Activated T-helper 1 cell treated with anti-CD3 and anti-CD28 coated beads, Interleukin-12 subunit alpha, Interleukin-12 subunit beta, Interleukin-2, Interleukin-4 antibody, amounts not matched to agents 30 ng/mL and 10 ng/mL and 1 ng/mL, durations not matched to agents 14 hours and 24 hours and 36 hours (primary cell): Measurements from ENCODE around the gene GALNT17. TPM values are rescaled to one million over a fixed set of nuclear protein-coding genes. Genes with fewer than 3 reads are reported as not detected.
A peak's percentile ranks its signal among the peaks of the same experiment; 100 is the strongest.
"Not testable (repeated sequence)": the region's sequence is repeated elsewhere in the genome, so short reads cannot be mapped to it uniquely, and the experiment has no call there.

Experiments
- DNase-seq: peaks from one replicate; pipeline ENCODE4 v3.0.0; 2021; ENCODE audit warnings: low spot score
- H3K27ac Mint-ChIP-seq: one replicate; pipeline ENCODE4 v1.8.0; 2021; ENCODE audit warnings: mild to moderate bottlenecking, mixed read lengths
- H3K27me3 Mint-ChIP-seq: one replicate; pipeline ENCODE4 v1.8.0; 2022; ENCODE audit warnings: mild to moderate bottlenecking, moderate library complexity, mixed read lengths; ENCODE audit not compliant: insufficient read depth
- H3K36me3 Mint-ChIP-seq: one replicate; pipeline ENCODE4 v1.8.0; 2021; ENCODE audit warnings: low read depth, mixed read lengths
- H3K4me1 Mint-ChIP-seq: one replicate; pipeline ENCODE4 v1.8.0; 2021; ENCODE audit warnings: low read depth, mixed read lengths
- H3K4me3 Mint-ChIP-seq: one replicate; pipeline ENCODE4 v1.8.0; 2021; ENCODE audit warnings: mild to moderate bottlenecking, moderate library complexity, mixed read lengths
- H3K9me3 Mint-ChIP-seq: one replicate; pipeline ENCODE4 v1.8.0; 2021; ENCODE audit warnings: mixed read lengths
- intact Hi-C: fragments of 100-400 bp; cut with micrococcal nuclease; formaldehyde crosslinking; loops from one replicate; pipeline ENCODE4 v1.15.1; 2024
- total RNA-seq: library from RNA; stranded (reverse); gene quantifications from 2 replicates; pipeline ENCODE4 v1.2.3, GENCODE V29; 2022

Gene GALNT17
- total RNA-seq, 1 donor from 2014 or later: not detected

DNA sequence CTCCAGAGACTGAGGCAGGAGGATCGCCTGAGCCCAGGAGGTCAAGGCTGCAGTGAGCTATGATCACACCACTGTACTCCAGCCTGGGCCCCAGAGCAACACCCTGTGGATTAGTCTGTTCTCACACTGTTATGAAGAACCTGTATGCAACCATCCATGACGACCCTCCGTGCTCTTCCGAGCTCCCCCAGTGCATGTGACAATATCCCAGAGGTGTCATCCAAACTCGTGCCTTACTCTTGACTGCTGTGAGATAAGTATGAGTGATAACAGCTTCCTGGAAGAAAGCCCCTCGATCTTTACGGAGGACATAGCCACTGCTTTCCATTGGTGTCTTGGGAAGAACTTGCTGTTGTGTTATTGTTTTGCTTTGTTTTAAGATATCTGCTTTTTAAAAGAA is 591.9 kb downstream of the GALNT17 start:
- DNase-seq: no peak
- Mint-ChIP-seq H3K4me1 (no peaks in the 10 kb centered on the region), H3K27ac (no peak overlapping the region), H3K36me3 (no peaks in the 10 kb centered on the region), H3K4me3 (no peak overlapping the region), H3K27me3 (no peaks in the 10 kb centered on the region), H3K9me3 (peaks cover 9% of the 10 kb centered on the region)
- intact Hi-C loops: no loop called here

DNA sequence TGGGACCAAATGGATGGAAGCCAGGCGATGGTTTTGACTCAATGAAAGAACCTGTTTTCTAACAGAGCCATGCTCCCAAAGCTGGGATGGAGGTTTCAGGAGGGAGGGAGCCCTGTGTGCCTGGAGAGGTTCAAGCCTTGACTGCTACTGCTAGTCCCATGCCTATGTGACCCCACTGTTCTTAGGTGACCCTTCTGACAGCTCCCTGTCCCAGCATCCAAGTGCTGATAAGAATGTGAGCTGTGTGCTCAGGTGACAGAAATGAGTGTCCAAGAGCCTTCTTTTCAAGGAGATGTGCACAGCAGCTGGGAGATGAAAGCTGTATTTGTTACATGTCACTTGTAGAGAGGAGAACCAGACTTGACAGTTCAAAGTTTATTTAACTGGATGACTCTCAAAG is 595.4 kb downstream of the GALNT17 start:
- DNase-seq: no peak
- Mint-ChIP-seq H3K36me3 (no peaks in the 10 kb centered on the region), H3K9me3 (peaks cover 4% of the 10 kb centered on the region), H3K27me3 (no peaks in the 10 kb centered on the region), H3K4me3 (no peak overlapping the region), H3K27ac (no peak overlapping the region), H3K4me1 (no peaks in the 10 kb centered on the region)
- intact Hi-C loops: no loop called here

DNA sequence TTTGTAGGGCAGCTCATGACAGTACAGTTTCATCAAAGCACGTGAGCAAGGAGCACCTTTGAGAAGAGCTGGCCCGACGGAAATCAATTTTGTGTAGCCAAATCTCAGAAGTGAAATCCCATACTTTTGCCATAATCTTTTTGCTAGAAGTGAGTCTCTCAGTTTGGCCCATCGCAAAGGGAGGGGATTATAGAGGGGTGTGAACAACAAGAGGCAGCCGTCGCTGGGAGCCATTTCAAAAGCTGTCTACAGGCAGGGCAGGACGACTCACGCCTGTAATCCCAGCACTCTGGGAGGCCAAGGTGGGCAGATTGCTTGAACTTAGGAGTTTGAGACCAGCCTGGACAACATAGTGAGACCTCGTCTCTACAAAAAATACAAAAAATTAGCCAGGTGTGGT is 599.8 kb downstream of the GALNT17 start:
- H3K36me3 Mint-ChIP-seq: no peaks in the 10 kb centered on the region

DNA sequence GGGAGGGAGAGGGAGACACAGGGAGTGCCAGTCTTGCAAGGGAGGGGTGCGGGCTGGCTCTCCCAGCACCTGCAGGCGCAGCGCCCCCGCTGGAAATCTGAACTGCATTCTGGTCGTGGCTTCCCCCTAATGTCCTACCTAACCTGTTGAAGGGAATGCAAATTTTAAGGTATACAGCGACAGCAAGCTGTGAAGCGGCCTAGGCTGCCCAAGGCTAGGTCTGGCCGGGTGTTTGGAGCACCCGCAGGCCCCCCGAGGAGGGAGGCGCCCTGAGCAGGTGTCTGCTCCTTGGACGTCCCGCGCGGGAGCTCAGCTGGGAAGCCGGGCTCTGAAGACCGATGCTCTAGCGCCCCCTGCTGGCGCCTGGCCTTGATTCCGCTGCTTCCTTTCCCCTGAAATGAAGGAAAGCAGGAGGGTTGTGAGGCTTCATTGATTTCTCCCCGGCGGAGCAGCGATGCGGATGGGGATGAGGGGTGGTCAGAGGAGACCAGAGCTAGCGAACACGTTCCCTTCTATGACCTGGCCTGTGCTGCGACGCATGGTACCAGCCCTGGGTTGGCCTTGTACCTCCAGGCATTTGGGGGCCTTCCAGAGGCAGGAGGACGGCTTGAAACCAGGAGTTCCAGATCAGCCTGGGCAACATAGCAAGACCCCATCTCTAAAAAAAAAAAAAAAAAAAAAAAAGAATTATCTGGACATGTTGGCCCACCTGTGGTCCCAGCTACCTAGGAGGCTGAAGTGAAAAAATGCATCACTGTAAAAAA is 601.3 kb downstream of the GALNT17 start:
- H3K27ac Mint-ChIP-seq: no peak overlapping the region
- H3K9me3 Mint-ChIP-seq: no peaks in the 10 kb centered on the region
- no peaks in the 10 kb centered on the region for H3K4me1 Mint-ChIP-seq
- no peaks in the 10 kb centered on the region for H3K27me3 Mint-ChIP-seq
- H3K4me3 Mint-ChIP-seq: no peak overlapping the region
- intact Hi-C loops: loop anchor here (2.0 kb wide), 1 partner anchor 904 kb away; no protein-coding TSS in a partner anchor
- no peaks in the 10 kb centered on the region for H3K36me3 Mint-ChIP-seq
- DNase-seq: peak; percentile 32

More for the DNA sequence above, 599.8 kb downstream of the GALNT17 start:
- Mint-ChIP-seq H3K4me3 (no peak overlapping the region), H3K4me1 (no peaks in the 10 kb centered on the region), H3K27me3 (no peaks in the 10 kb centered on the region), H3K27ac (no peak overlapping the region), H3K9me3 (no peaks in the 10 kb centered on the region)
- intact Hi-C loops: loop anchor here (2.0 kb wide), 1 partner anchor 903 kb away; no protein-coding TSS in a partner anchor
- DNase-seq: no peak

DNA sequence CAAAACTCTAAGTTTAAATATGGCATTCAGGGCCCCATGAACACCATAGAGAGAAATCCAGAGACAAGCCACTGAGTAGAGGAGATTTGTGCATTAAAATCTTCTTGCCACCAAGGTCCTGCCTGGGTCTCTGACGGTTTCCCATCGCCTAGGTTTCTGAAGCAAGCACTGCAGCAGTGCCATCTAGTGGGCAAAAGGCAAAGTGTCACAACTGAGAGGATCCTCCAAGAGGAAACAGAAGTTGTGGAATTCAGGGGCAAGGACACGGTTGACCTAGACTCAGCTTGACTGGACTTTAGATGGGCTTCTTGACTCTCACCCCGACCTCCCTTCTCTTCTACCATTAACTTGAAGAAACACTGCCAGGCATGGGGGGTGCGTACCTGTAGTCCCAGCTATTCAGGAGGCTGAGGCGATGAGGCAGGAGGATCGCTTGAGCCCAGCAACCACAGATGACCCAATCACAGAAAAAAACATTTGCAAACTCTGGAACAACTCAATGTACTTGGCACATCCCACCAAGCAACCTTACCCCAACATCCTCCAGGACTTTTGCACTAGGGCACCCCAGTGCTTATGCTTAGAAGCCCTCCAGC is 604.1 kb downstream of the GALNT17 start:
- peak; percentile 9 for DNase-seq
- H3K27me3 Mint-ChIP-seq: no peaks in the 10 kb centered on the region
- no peaks in the 10 kb centered on the region for H3K4me1 Mint-ChIP-seq
- H3K36me3 Mint-ChIP-seq: no peaks in the 10 kb centered on the region
- H3K4me3 Mint-ChIP-seq: no peak overlapping the region
- intact Hi-C loops: no loop called here
- no peak overlapping the region for H3K27ac Mint-ChIP-seq
- no peaks in the 10 kb centered on the region for H3K9me3 Mint-ChIP-seq

DNA sequence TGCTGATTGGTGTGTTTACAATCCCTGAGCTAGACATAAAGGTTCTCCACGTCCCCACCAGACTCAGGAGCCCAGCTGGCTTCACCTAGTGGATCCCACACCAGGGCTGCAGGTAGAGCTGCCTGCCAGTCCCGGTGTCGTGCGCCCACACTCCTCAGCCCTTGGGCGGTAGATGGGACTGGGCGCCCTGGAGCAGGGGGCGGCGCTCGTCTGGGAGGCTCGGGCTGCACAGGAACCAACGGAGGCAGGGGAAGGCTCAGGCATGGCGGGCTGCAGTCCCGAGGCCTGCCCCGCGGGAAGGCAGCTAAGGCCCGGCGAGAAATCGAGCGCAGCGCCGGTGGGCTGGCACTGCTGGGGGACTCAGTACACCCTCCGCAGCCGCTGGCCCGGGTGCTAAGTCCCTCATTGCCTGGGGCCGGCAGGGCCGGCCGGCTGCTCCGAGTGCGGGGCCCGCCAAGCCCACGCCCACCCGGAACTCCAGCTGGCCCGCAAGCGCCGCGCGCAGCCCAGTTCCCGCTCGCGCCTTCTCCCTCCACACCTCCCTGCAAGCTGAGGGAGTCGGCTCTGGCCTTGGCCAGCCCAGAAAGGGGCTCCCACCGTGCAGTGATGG is 606.1 kb downstream of the GALNT17 start:
- H3K4me3 Mint-ChIP-seq, DNase-seq, H3K27ac Mint-ChIP-seq, H3K36me3 Mint-ChIP-seq, intact Hi-C loops, H3K4me1 Mint-ChIP-seq, H3K27me3 Mint-ChIP-seq, H3K9me3 Mint-ChIP-seq: not testable (repeated sequence)

DNA sequence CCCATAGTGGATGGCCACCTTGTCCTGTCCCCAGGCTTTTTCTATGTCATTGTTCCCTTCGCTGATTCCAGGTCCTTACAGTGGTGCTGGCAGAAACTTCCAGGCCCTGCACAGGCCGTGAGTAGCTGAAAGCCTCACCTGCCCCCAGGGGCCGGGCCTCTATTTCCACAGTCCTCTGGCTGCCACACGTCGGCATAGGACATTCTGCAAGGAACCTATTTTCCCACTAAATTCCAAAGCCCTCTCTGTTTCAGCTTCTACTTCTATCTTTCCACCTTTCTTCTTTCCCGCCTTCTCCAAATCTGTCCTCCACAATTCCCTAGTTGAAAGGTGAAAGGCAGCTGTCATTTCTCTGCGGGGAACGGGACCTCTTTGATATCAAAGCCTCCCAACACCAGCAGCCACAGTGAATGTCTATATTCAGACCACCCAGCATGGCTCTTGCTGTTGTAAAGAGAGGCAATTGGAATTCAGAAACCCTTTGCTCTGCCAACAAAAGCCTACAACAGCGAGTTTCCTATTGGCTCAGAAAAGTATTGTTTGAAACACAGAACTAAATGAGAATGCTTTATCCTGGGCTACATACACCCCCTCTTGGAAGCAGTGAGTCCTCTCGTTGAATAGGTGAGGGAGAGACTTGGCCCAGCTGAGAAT is 607.7 kb downstream of the GALNT17 start:
- Mint-ChIP-seq H3K27ac (no peak overlapping the region), H3K27me3 (no peaks in the 10 kb centered on the region), H3K9me3 (no peaks in the 10 kb centered on the region), H3K36me3 (no peaks in the 10 kb centered on the region), H3K4me3 (no peak overlapping the region), H3K4me1 (no peaks in the 10 kb centered on the region)
- intact Hi-C loops: no loop called here
- no peak for DNase-seq

DNA sequence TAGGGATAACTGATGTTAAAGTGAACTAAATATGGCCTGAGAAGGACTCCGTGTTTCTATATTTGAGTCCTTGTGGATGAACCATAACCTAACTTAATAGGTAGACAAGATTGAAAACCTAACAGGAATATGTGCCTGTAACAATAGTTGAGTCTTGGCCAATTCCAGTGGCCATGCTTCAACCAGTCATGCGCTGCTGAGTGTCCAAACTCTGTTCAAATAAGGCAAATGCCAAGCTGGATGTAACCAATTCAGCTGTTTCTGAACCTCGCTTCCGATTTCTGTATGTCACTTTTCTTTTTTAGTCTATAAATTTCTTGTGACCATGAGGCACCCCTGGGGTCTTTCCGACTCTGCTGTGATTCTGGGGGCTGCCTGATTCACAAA is 608.2 kb downstream of the GALNT17 start:
- Mint-ChIP-seq H3K27me3 (no peaks in the 10 kb centered on the region), H3K4me1 (no peaks in the 10 kb centered on the region), H3K9me3 (no peaks in the 10 kb centered on the region), H3K36me3 (no peaks in the 10 kb centered on the region), H3K4me3 (no peak overlapping the region), H3K27ac (no peak overlapping the region)
- no peak for DNase-seq
- intact Hi-C loops: no loop called here

DNA sequence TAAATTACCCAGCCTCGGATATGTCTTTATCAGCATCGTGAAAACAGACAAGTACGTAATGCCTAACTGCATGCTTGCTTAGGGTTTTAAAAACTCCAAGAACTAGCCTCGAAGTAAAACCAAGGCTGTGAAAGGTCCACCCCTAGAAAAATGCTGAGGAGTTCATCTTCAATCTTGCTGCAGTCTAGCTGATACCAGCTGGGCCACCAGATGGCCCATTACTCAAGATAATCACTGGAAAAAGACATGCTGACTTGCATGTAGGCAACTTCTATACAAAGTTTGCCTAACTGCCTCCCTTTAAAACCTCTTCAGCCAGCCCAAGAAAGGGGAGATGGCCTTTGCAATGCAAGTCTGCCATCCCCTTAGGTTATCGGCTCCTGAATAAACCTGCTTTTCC is 614.1 kb downstream of the GALNT17 start:
- Mint-ChIP-seq H3K27ac (no peak overlapping the region), H3K27me3 (no peaks in the 10 kb centered on the region), H3K4me1 (no peaks in the 10 kb centered on the region), H3K36me3 (no peaks in the 10 kb centered on the region), H3K9me3 (peaks cover 3% of the 10 kb centered on the region), H3K4me3 (no peak overlapping the region)
- intact Hi-C loops: no loop called here
- DNase-seq: no peak

DNA sequence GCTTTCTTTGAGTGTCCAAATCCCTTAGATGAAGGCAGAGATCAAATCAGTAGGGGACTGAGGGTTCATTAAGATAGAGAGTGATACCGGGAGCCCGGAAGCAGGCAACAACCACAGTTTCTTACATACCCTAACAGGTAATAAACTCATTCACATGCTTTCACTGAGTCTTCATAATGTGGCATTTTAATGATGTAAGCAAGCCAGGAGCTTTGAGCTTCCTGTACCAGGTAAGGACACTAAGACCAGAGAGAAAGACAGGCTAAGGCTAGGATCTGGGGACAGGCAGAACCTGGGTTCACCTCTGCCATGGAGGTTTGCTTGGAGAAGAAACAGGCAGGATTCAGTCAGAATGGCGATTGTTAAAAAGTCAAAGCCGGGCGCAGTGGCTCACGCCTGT is 618.3 kb downstream of the GALNT17 start:
- H3K27me3 Mint-ChIP-seq: no peaks in the 10 kb centered on the region

DNA sequence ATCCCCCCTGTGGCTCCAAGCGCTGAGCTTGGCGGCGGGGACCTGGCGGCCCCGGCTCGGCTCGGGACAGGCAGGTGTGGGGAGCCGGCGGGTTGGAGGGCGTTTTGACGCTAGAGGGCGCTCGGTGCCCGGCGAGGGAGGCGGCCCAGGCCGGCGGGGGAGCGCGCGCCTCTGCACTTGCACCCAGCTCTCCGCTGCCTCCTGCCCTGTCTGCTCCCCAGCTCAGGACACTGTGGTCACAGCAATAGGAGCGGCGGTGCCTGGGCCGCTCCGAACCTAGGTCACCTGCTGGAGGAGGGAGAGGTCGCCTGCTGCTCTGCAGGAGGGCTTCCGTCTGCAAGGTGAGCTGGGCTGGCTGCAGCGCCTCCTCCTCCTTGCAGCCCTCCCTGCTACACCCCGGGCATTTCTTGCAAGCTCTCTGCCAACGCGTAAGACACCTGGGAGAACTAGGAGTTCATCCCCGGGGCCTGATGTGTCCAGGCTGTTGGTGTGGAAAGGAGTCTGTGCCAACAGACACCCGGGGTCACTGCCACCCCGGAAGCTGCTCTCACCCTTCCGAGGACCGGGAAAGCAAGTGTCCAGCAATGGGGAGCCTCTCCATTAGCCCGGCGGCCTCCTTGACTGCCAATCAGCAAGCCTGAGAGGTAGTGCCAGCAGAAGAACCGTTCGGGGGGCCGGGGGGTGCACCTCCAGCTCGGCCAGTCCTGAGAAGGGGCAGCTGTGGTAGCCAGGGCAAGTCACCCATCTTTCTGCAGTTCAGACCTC is 620.4 kb downstream of the GALNT17 start:
- Mint-ChIP-seq H3K9me3 (peaks cover 7% of the 10 kb centered on the region), H3K27ac (no peak overlapping the region), H3K27me3 (no peaks in the 10 kb centered on the region), H3K4me1 (no peaks in the 10 kb centered on the region), H3K4me3 (no peak overlapping the region), H3K36me3 (no peaks in the 10 kb centered on the region)
- intact Hi-C loops: no loop called here
- peak; percentile 4 for DNase-seq

More for the DNA sequence above, 618.3 kb downstream of the GALNT17 start:
- Mint-ChIP-seq H3K9me3 (peaks cover 5% of the 10 kb centered on the region), H3K4me3 (no peak overlapping the region), H3K4me1 (no peaks in the 10 kb centered on the region), H3K27ac (no peak overlapping the region), H3K36me3 (no peaks in the 10 kb centered on the region)
- DNase-seq: no peak
- intact Hi-C loops: no loop called here

DNA sequence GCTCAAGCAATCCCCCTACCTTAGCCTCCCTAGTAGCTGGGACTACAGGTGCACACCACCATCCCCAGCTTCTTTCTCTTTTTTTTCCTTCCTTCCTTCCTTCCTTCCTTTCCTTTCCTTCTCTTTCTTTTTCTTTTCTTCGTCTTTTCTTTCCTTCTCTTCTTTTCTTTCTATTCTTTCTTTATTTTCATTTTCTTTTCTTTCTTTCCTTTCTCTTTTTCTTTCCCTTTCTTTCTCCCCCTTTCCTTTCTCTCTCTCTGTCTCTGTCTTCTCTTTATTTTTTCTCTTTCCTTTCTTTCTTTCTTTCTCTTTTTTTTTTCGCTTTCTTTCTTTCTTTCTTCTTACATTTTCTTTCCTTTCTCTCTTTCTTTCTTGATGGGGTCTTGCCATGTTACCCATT is 621.3 kb downstream of the GALNT17 start:
- H3K36me3 Mint-ChIP-seq: no peaks in the 10 kb centered on the region
- no peaks in the 10 kb centered on the region for H3K4me1 Mint-ChIP-seq
- H3K27me3 Mint-ChIP-seq: no peaks in the 10 kb centered on the region
- no peak overlapping the region for H3K27ac Mint-ChIP-seq
- peaks cover 7% of the 10 kb centered on the region for H3K9me3 Mint-ChIP-seq
- DNase-seq: no peak
- no peak overlapping the region for H3K4me3 Mint-ChIP-seq
- intact Hi-C loops: no loop called here
